HT1080 (cell line): Measurements from ENCODE around the gene VASN. TPM values are rescaled to one million over a fixed set of nuclear protein-coding genes. Genes with fewer than 3 reads are reported as not detected.

Experiments
- DNase-seq: peaks from one replicate; pipeline ENCODE4 v3.0.0-alpha.2; 2015; ENCODE audit warnings: low read depth
- total RNA-seq: library from RNA; depleted of rRNA; stranded (reverse); fragments of >200 nt; shearing (Covaris generic); gene quantifications from 2 replicates; pipeline ENCODE4 v1.2.3, GENCODE V29; 2014

Gene VASN
- total RNA-seq, 1 experiment from 2014 or later, result 3.4 TPM

GRCh38 chr16:4401094-4401501 is 29.4 kb downstream of the VASN start:
- DNase-seq, result no peak

- no peak for DNase-seq
Observed at GRCh38 chr16:4401510-4401909, 29.9 kb downstream of the VASN start.

- peak; percentile 59 for DNase-seq
Observed at GRCh38 chr16:4402439-4403132, 30.9 kb downstream of the VASN start.

- no peak for DNase-seq
Observed at GRCh38 chr16:4403133-4403949, 31.7 kb downstream of the VASN start.

GRCh38 chr16:4404247-4404966 is 32.8 kb downstream of the VASN start:
- peak; percentile 41 for DNase-seq

GRCh38 chr16:4404967-4405696 is 33.5 kb downstream of the VASN start:
- DNase-seq, result no peak

- no peak for DNase-seq
Observed at GRCh38 chr16:4407543-4408322, 36.1 kb downstream of the VASN start.

- DNase-seq, result no peak
Observed at GRCh38 chr16:4408323-4408690, 36.7 kb downstream of the VASN start.

GRCh38 chr16:4409081-4409932 is 37.7 kb downstream of the VASN start:
- DNase-seq, result no peak

- no peak for DNase-seq
Observed at GRCh38 chr16:4410335-4411075, 38.9 kb downstream of the VASN start.

- DNase-seq, result no peak
Observed at GRCh38 chr16:4411684-4412083, 40.0 kb downstream of the VASN start.

- no peak for DNase-seq
Observed at GRCh38 chr16:4412159-4412558, 40.5 kb downstream of the VASN start.

GRCh38 chr16:4412854-4413253 is 41.2 kb downstream of the VASN start:
- DNase-seq, result no peak

- DNase-seq, result no peak
Observed at GRCh38 chr16:4414187-4414917, 42.7 kb downstream of the VASN start.

GRCh38 chr16:4415538-4416199 is 44.0 kb downstream of the VASN start:
- no peak for DNase-seq

GRCh38 chr16:4416200-4417032 is 44.8 kb downstream of the VASN start, which contains the start of gene CORO7:
Gene CORO7, minus strand, starts transcription at chr16:4416596. Its CDS starts 78 bp downstream, at chr16:4416518.
- peak; percentile 84 for DNase-seq
